Myocyte (in vitro differentiated cells): ENCODE results near the gene DLGAP4. TPM values are rescaled to one million over a fixed set of nuclear protein-coding genes. Genes with fewer than 3 reads are reported as not detected.

ENCODE experiments used
- DNase-seq: peaks from one replicate; pipeline ENCODE4 v3.0.0-alpha.2; 2012; ENCODE audit warnings: low read depth
- total RNA-seq: library from RNA; depleted of rRNA; stranded (reverse); fragments of >200 nt; gene quantifications from 2 replicates; pipeline ENCODE4 v1.2.3, GENCODE V29; 2014

The DLGAP4 gene
- total RNA-seq, 1 donor from 2014 or later = 39.7 TPM

- DNase-seq = no peak
These were observed 1.5 kb downstream of the DLGAP4 start for GRCh38 chr20:36307412-36308325.

GRCh38 chr20:36308353-36308752 lies 2.2 kb downstream of the DLGAP4 start:
- DNase-seq = no peak

- no peak for DNase-seq
These were observed 2.8 kb downstream of the DLGAP4 start for GRCh38 chr20:36308986-36309385.

- no peak for DNase-seq
These were observed 3.5 kb downstream of the DLGAP4 start for GRCh38 chr20:36309643-36310042.

- no peak for DNase-seq
These were observed 4.3 kb downstream of the DLGAP4 start for GRCh38 chr20:36310215-36310981.

- no peak for DNase-seq
These were observed 5.2 kb downstream of the DLGAP4 start for GRCh38 chr20:36311141-36311853.

- DNase-seq = no peak
These were observed 6.0 kb downstream of the DLGAP4 start for GRCh38 chr20:36311854-36312723.

- no peak for DNase-seq
These were observed 6.7 kb downstream of the DLGAP4 start for GRCh38 chr20:36312724-36313441.

GRCh38 chr20:36313476-36313875 lies 7.3 kb downstream of the DLGAP4 start:
- DNase-seq = no peak

- no peak for DNase-seq
These were observed 7.8 kb downstream of the DLGAP4 start for GRCh38 chr20:36313926-36314325.

- no peak for DNase-seq
These were observed 8.8 kb downstream of the DLGAP4 start for GRCh38 chr20:36314734-36315544.

- no peak for DNase-seq
These were observed 9.6 kb downstream of the DLGAP4 start for GRCh38 chr20:36315545-36316351.

- DNase-seq = no peak
These were observed 11.5 kb downstream of the DLGAP4 start for GRCh38 chr20:36317675-36318074.

- no peak for DNase-seq
These were observed 12.0 kb downstream of the DLGAP4 start for GRCh38 chr20:36318166-36318565.

- DNase-seq = no peak
These were observed 13.5 kb downstream of the DLGAP4 start for GRCh38 chr20:36319356-36320260.

GRCh38 chr20:36320261-36320897 lies 14.2 kb downstream of the DLGAP4 start:
- DNase-seq = no peak
